Activated effector memory CD4-positive, alpha-beta T cell treated with Interleukin-2 at 50 U/mL for 16 hours (primary cell): Measurements from ENCODE around the gene COL8A1.

ENCODE experiments used
- DNase-seq: peaks from one replicate; pipeline ENCODE4 v3.0.0-alpha.2; 2020

Gene COL8A1

DNA sequence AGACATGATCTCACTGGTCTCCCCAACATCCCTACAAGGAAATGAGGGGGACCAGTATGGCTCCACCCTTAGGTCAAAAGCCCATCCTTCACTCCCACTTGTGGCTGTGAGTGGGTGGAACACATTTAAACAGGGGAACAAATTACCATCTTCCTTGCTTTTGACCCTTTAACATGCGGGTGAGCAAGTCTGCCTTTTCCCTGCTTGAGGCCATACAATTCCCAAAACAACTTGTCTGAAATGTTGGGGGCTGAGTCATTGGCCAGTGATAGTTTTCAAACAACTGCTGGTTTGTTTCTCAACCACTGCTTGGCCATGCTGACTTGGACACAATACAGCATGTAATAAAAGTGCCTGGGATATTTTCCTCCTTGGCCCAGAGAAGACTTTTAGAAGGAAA lies 39.6 kb downstream of the COL8A1 start:
- DNase-seq: no peak

- no peak for DNase-seq
These were observed 40.5 kb downstream of the COL8A1 start for GRCh38 chr3:99678896-99679295.

- DNase-seq: no peak
These were observed 43.1 kb downstream of the COL8A1 start for GRCh38 chr3:99681512-99681911.

DNA sequence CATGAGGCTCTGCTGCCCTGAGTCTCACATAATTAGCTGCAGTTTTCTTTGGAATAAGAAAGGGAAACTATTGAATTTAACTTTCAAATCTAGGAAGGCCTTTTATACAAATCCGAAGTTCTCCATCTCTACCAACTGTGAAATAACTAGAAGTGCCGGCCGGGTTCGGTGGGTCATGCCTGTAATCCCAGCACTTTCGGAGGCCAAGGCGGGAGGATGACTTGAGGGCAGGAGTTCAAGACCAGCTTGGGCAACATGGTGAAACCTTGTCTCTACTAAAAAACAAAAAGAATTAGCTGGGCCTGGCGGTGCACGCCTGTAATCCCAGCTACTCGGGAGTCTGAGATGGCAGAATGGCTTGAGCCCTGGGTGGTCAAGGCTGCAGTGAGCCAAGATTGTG lies 43.6 kb downstream of the COL8A1 start:
- no peak for DNase-seq

- no peak for DNase-seq
These were observed 45.1 kb downstream of the COL8A1 start for GRCh38 chr3:99683465-99683864.

DNA sequence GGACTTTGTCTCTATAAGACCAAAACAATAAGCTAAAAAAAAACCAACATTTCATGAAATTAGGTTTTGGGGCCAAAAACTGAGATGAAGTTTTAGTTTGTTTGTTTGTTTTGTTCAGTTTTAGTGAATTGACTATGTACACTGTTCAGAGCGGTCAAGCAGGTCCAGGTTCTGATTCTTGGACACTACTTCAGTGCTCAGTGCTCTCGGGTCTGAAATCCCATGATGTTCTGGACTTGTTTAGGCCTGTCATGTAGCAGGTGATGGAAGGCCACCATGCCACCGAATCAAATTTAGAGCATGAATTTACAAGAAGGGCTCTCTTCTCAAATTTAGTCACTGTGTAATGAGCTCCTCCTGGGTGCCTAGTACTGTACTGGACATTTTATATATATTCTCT lies 45.5 kb downstream of the COL8A1 start:
- DNase-seq: no peak

DNA sequence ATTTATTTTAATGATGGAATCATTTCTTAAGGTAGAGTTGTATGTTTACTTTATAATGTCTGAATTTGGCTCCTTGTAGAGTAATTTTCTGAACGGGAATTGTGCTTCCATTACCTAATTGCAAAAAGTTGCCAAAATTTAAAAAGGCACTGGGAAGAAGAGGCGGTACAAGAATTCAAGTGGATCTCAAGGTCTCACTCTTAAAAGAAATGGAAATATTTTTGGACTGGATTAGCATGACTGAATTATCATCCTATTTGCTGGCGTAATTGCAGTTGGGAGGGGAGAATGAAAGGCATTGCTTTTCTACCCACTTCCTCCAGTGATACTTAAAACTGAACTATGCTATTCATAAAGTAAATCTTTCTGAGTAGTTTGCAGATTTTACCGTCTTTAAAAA lies 46.2 kb downstream of the COL8A1 start:
- no peak for DNase-seq

DNA sequence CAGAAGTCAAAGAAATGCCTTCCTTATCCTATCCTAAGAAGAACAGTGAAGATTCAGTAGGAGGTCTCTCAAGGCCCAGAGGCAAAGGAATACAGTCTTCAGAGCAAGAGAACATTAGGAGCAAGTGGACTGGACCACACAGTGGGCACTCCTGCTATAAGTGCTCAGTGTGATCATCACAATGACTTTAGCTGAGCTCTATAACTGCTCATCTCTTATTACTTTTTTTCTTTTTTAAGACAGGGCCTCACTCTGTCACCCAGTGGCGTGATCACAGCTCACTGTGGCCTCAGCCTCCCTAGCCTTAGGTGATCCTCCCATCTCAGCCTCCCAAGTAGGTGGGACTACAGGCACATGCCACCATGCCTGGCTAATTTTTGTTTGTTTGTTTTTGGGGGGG lies 48.1 kb downstream of the COL8A1 start:
- DNase-seq: no peak

- DNase-seq: no peak
These were observed 48.7 kb downstream of the COL8A1 start for GRCh38 chr3:99686955-99687612.

DNA sequence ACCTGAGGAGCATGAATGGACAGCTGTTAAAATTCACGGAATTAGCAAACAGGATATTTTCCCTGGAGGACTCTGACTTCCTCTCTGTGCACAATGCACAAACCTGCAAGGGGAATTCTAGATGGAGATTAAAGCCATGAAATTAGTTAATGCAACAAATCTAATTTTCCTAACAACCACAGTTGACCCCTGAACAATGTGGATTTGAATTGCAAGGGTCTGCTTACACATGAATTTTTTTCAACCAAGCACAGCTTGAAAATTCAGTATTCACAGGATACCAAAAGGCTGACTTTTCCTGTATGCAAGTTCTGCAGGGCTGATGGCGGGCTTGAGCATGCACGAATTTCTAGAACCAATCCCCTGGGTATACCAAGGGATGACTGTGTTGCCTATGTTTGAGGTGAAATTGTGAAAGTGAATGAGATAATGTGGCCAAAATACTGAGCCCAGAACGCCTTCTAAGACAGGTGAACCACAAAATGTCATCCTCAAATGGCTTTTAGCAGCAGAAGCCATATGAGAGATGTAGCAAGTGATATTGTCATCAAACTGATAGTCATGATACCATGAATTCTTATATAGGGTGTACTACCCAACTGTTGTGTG lies 52.5 kb downstream of the COL8A1 start:
- DNase-seq: no peak

DNA sequence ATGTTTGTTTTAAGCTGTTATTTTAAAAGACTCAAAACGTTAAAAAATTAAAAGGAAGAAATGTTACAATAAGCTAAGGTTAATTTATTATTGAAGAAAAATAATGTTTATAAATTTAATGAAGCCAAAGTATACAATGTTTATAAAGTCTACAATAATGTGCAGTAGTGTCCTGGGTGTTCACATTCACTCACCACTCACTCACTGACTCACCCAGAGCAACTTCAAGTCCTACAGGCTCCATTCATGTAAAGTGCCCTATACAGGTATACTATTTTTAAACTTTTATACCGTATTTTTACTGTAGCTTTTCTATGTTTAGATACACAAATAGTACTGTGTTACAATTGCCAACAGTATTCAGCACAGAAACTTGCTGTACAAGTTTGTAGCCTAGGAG lies 55.2 kb downstream of the COL8A1 start:
- no peak for DNase-seq

GRCh38 chr3:99696497-99696896 lies 58.1 kb downstream of the COL8A1 start:
- DNase-seq: no peak

DNA sequence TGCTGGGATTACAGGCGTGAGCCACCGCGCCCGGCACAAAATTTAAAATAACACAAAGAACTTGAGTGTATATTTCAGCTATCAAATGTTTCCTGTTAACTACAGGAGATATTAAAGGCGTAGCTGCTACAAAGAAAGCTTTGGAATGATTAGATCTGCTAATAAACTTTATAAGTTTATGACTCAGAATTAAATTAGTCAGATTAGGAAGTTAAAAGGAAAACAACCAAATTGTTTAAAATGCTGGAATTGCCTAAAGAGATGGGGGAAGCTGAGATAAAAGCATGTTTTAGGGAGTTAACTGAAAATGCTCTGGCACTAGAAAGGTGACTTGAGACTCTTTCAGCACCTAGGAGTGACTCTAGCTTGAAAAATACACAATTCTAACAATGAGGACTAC lies 58.9 kb downstream of the COL8A1 start:
- no peak for DNase-seq

- no peak for DNase-seq
These were observed 60.5 kb downstream of the COL8A1 start for GRCh38 chr3:99698932-99699331.

GRCh38 chr3:99699841-99700240 lies 61.4 kb downstream of the COL8A1 start:
- DNase-seq: no peak

GRCh38 chr3:99700631-99701268 lies 62.4 kb downstream of the COL8A1 start:
- no peak for DNase-seq

DNA sequence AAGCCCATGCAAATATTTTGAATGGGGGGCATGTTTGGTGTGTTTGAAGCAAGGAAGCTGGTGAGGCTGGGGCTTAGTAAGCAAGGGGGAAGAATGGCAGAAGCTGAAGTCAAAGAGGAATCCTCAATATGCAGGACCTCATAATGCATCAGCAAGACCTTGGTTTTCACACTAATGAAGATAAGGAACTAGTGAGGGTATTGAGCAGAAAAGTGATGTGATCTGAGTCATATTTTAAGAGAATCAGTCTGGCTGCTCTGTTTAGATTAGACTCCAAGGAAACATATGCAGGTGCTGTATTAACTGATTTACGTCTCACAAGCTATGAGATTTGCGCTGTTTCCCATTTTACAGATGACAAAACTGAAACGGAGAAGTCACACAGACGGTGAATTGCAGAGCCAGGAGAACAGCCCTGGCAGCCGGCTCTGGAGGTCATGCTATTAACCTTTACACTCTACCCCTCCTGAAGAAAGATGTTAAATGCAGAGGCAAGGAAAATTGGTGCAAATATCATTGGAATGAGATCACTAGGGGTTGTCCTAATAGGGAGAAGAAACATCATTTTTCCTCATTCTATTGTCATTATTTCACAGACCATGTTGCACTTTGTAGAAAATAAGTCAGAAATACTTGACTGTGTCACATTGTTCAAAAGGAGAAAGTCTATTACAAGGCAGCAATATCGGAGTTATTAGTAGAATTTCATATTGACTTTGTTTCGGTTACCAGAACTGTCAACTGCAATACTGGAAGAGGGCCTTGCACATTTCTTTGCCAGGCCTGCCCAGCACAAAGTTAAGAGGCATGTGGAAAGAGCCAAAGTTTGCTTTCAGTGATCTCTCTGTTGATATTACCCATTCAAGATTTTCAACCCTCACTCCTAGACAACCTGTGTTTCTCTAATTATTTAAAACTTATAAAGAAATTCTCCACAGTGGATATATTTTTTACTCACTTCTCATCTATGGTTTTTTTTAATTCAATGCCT lies 64.9 kb downstream of the COL8A1 start:
- no peak for DNase-seq

- no peak for DNase-seq
These were observed 66.0 kb downstream of the COL8A1 start for GRCh38 chr3:99704417-99704816.

- DNase-seq: no peak
These were observed 68.0 kb downstream of the COL8A1 start for GRCh38 chr3:99706410-99706809.

GRCh38 chr3:99708207-99708745 lies 69.9 kb downstream of the COL8A1 start:
- no peak for DNase-seq

DNA sequence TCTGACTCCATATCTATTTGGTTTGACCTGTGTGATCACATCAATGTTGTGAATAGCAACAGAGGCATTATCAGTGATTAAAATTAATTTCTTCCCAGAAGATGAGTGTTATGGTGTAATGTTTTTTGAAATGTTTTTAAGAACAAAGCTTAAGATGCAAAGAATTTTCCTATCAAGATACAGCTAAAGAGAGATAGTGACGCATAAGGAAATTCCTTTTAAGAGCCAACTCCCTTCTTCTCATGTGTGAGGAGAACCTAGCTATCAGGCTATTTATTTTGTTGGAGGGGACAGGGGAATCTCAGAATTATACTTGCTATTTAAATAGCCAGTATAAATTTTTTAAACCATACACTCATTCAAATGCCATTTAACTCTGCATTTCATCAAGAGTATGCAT lies 71.3 kb downstream of the COL8A1 start:
- no peak for DNase-seq

- DNase-seq: no peak
These were observed 71.7 kb downstream of the COL8A1 start for GRCh38 chr3:99710094-99710493.

- no peak for DNase-seq
These were observed 73.0 kb downstream of the COL8A1 start for GRCh38 chr3:99711351-99711750.
